Fibroblast of lung (primary cell): Measurements from ENCODE around the gene TMCC2. TPM values are rescaled to one million over a fixed set of nuclear protein-coding genes. Genes with fewer than 3 reads are reported as not detected.

Experiments used
- DNase-seq, 2 donors: peaks; one replicate each; pipeline versions ENCODE4 v3.0.0 to v3.0.0-alpha.2; 2010; ENCODE audit warnings: low read depth in 2 of 2
- H2AFZ ChIP-seq: 2 replicates; pipeline ENCODE4 v1.5.1; 2012; ENCODE audit warnings: low read length, control low read depth, inconsistent platforms
- H3K27ac ChIP-seq: 2 replicates; pipeline ENCODE4 v1.5.1; 2011; ENCODE audit warnings: low read length, control low read depth; ENCODE audit not compliant: insufficient read depth
- H3K27me3 ChIP-seq: 2 replicates; pipeline ENCODE4 v1.5.1; 2011; ENCODE audit warnings: mild to moderate bottlenecking, low read length; ENCODE audit not compliant: control insufficient read depth, insufficient read depth
- H3K36me3 ChIP-seq: 2 replicates; pipeline ENCODE4 v1.5.1; 2011; ENCODE audit warnings: low read length; ENCODE audit not compliant: control insufficient read depth, insufficient read depth
- H3K4me1 ChIP-seq: 2 replicates; pipeline ENCODE4 v1.5.1; 2011; ENCODE audit warnings: low read length; ENCODE audit not compliant: control insufficient read depth, insufficient read depth; ENCODE audit errors: extremely low read depth
- H3K4me2 ChIP-seq: 2 replicates; pipeline ENCODE4 v1.5.1; 2011; ENCODE audit warnings: low read length, control low read depth; ENCODE audit not compliant: insufficient read depth; ENCODE audit errors: extremely low read depth
- H3K4me3 ChIP-seq, 4 experiments: fragments of 200-600 bp in 1 of 4; sonication (generic) in 1 of 4; replicated peaks in 1 of 4; 2 replicates each; pipeline ENCODE4 v1.5.1; 2011 to 2016; ENCODE audit warnings: low read length in 4 of 4, low read depth in 3 of 4, mild to moderate bottlenecking in 3 of 4, control low read depth in 2 of 4, inconsistent platforms in 1 of 4, mixed read lengths in 1 of 4; ENCODE audit not compliant: insufficient read depth in 1 of 4; ENCODE audit errors: control extremely low read depth in 1 of 4
- H3K79me2 ChIP-seq: 2 replicates; pipeline ENCODE4 v1.5.1; 2012; ENCODE audit warnings: mild to moderate bottlenecking, low read length, inconsistent platforms; ENCODE audit not compliant: control insufficient read depth, insufficient read depth
- H3K9ac ChIP-seq: 2 replicates; pipeline ENCODE4 v1.5.1; 2011; ENCODE audit warnings: mild to moderate bottlenecking, low read length, control low read depth; ENCODE audit not compliant: insufficient read depth
- H3K9me3 ChIP-seq: 2 replicates; pipeline ENCODE4 v1.5.1; 2012; ENCODE audit warnings: low read depth, low read length; ENCODE audit not compliant: control insufficient read depth, insufficient read depth
- H4K20me1 ChIP-seq: 2 replicates; pipeline ENCODE4 v1.5.1; 2011; ENCODE audit warnings: low read length; ENCODE audit not compliant: control insufficient read depth, insufficient read depth; ENCODE audit errors: extremely low read depth
- CTCF ChIP-seq, 2 donors: IDR thresholded peaks in 1 of 2; conservative IDR thresholded peaks in 1 of 2; 1 replicate in 1 of 2; 2 replicates in 1 of 2; pipeline ENCODE4 v1.5.1; 2011 to 2012; ENCODE audit warnings: low read length in 2 of 2, control low read depth in 1 of 2, inconsistent platforms in 1 of 2, low read depth in 1 of 2, mild to moderate bottlenecking in 1 of 2
- EZH2 ChIP-seq: IDR thresholded peaks from 2 replicates; pipeline ENCODE4 v1.5.1; 2012; ENCODE audit warnings: low read length, control low read depth, mild to moderate bottlenecking; ENCODE audit errors: missing control alignments
- polyA plus RNA-seq, 2 donors: library from polyadenylated mRNA; depleted of rRNA in 1 of 2; stranded (reverse) in 1 of 2; unstranded in 1 of 2; fragments of >200 nt; gene quantifications; 2 replicates each; pipeline ENCODE4 v1.2.1, GENCODE V29; 2011 to 2012; ENCODE audit warnings: missing spikeins in 1 of 2
- total RNA-seq: library from RNA; depleted of rRNA; stranded (reverse); fragments of >200 nt; gene quantifications from 2 replicates; pipeline ENCODE4 v1.2.1, GENCODE V29; 2014

TMCC2 gene
- total and polyA plus RNA-seq, 2 donors (not counting 1 experiment from before 2014, with no cell fraction given) = 2.3 to 6.9 TPM

- Histone ChIP-seq H3K9ac (no peak overlapping the region), H3K27me3 (no peaks in the 10 kb centered on the region), H3K36me3 (peaks cover 1% of the 10 kb centered on the region), H3K79me2 (no peaks in the 10 kb centered on the region), H2AFZ (no peak overlapping the region), H3K4me3 (no peak overlapping the region), H3K9me3 (no peaks in the 10 kb centered on the region), H3K27ac (no peak overlapping the region), H3K4me2 (no peak overlapping the region), H4K20me1 (no peaks in the 10 kb centered on the region), H3K4me1 (no peaks in the 10 kb centered on the region)
- DNase-seq = peak; percentile 34 to 52
- peak; percentile 8 to 36 for TF ChIP-seq CTCF (conservative IDR thresholded peaks at IDR 0.05 in 1 of 2, IDR thresholded peaks at IDR 0.05 in 1 of 2; ENCODE audit: low read depth in 1 of 2, low read length in 2 of 2)
- TF ChIP-seq EZH2 = no peak
Observed at GRCh38 chr1:205271277-205271676, 43.5 kb downstream of the TMCC2 start.

- Histone ChIP-seq H3K9me3 (no peaks in the 10 kb centered on the region), H2AFZ (no peak overlapping the region), H3K4me1 (no peaks in the 10 kb centered on the region), H3K36me3 (peaks cover 1% of the 10 kb centered on the region), H3K27me3 (no peaks in the 10 kb centered on the region), H4K20me1 (no peaks in the 10 kb centered on the region), H3K27ac (no peak overlapping the region), H3K9ac (no peak overlapping the region), H3K4me2 (no peak overlapping the region), H3K79me2 (no peaks in the 10 kb centered on the region), H3K4me3 (no peak overlapping the region)
- DNase-seq = no peak
- no peak for TF ChIP-seq EZH2
- TF ChIP-seq CTCF (conservative IDR thresholded peaks at IDR 0.05 in 1 of 2, IDR thresholded peaks at IDR 0.05 in 1 of 2; ENCODE audit: low read depth in 1 of 2, low read length in 2 of 2) = no peak
Observed at GRCh38 chr1:205271745-205272144, 44.0 kb downstream of the TMCC2 start.

- no peak for TF ChIP-seq EZH2
- TF ChIP-seq CTCF (conservative IDR thresholded peaks at IDR 0.05 in 1 of 2, IDR thresholded peaks at IDR 0.05 in 1 of 2; ENCODE audit: low read depth in 1 of 2, low read length in 2 of 2) = no peak
- Histone ChIP-seq H4K20me1 (no peaks in the 10 kb centered on the region), H3K27me3 (no peaks in the 10 kb centered on the region), H3K9ac (no peak overlapping the region), H3K36me3 (peaks cover 1% of the 10 kb centered on the region), H3K9me3 (no peaks in the 10 kb centered on the region), H3K4me3 (no peak overlapping the region), H2AFZ (no peak overlapping the region), H3K27ac (no peak overlapping the region), H3K79me2 (no peaks in the 10 kb centered on the region), H3K4me2 (no peak overlapping the region), H3K4me1 (no peaks in the 10 kb centered on the region)
- DNase-seq = no peak
Observed at GRCh38 chr1:205272536-205272935, 44.8 kb downstream of the TMCC2 start.
